Transverse colon (tissue), 4 donors: ENCODE measurements around the gene FBXW9. TPM values are rescaled to one million over a fixed set of nuclear protein-coding genes. Genes with fewer than 3 reads are reported as not detected.
"Not testable (repeated sequence)": the region's sequence is repeated elsewhere in the genome, so short reads cannot be mapped to it uniquely, and the experiment has no call there.

Experiments
- DNase-seq: peaks from one replicate; pipeline ENCODE4 v3.0.0-alpha.2; 2019
- H3K27ac ChIP-seq, 4 donors: fragments of 200-600 bp; sonication (generic); 2 replicates each; pipeline ENCODE4 v1.5.1; 2016 to 2018; ENCODE audit warnings: inconsistent platforms in 4 of 4
- H3K27me3 ChIP-seq: fragments of 200-600 bp; sonication (generic); 2 replicates; pipeline ENCODE4 v1.5.1; 2017; ENCODE audit warnings: inconsistent platforms
- H3K36me3 ChIP-seq, 4 donors: fragments of 200-600 bp; sonication (generic); 2 replicates each; pipeline ENCODE4 v1.5.1; 2017 to 2019; ENCODE audit warnings: inconsistent platforms in 4 of 4
- H3K4me1 ChIP-seq, 4 donors: fragments of 200-600 bp; sonication (generic); 2 replicates each; pipeline ENCODE4 v1.5.1; 2017 to 2020; ENCODE audit warnings: inconsistent platforms in 4 of 4
- H3K4me3 ChIP-seq, 4 donors: fragments of 200-600 bp; sonication (generic); 1 replicate in 1 of 4; 2 replicates in 3 of 4; pipeline versions ENCODE4 v1.5.1 to v1.6.1; 2017 to 2019; ENCODE audit warnings: inconsistent platforms in 4 of 4
- H3K9me3 ChIP-seq, 2 donors: fragments of 200-600 bp; sonication (generic); 2 replicates each; pipeline ENCODE4 v1.5.1; 2017 to 2019; ENCODE audit warnings: inconsistent platforms in 2 of 2
- CTCF ChIP-seq, 5 experiments: fragments of 200-600 bp in 3 of 5; fragments of 450-650 bp in 2 of 5; sonication (generic) in 3 of 5; IDR thresholded peaks; 1 replicate in 2 of 5; 2 replicates in 3 of 5; pipeline ENCODE4 v1.5.1; 2016 to 2017; ENCODE audit warnings: antibody characterized with exemption in 5 of 5, inconsistent platforms in 3 of 5, mild to moderate bottlenecking in 2 of 5, moderate library complexity in 1 of 5
- EP300 ChIP-seq: sonication (generic); formaldehyde crosslinking; IDR thresholded peaks from one replicate; pipeline ENCODE4 v1.6.1; 2017; ENCODE audit warnings: antibody characterized with exemption, low read depth
- POLR2A ChIP-seq: fragments of 450-650 bp; IDR thresholded peaks from one replicate; pipeline ENCODE4 v1.6.1; 2016; ENCODE audit warnings: antibody characterized with exemption, mild to moderate bottlenecking, moderate library complexity
- POLR2AphosphoS5 ChIP-seq, 3 donors: sonication (generic); formaldehyde crosslinking; IDR thresholded peaks; one replicate each; pipeline ENCODE4 v1.6.1; 2016; ENCODE audit warnings: antibody characterized with exemption in 3 of 3
- WGBS, 2 donors: methylation state at CpG; one replicate each; pipeline ENCODE4 v1.1.5; 2018; ENCODE audit warnings: low coverage in 1 of 2; 5-methylcytosine and 5-hydroxymethylcytosine counted together
- in situ Hi-C, 4 donors: fragments of 200-750 bp; cut with MboI; loops; one replicate each; pipeline versions ENCODE4 v1.15.0 to v1.15.1; 2017; ENCODE audit warnings: low sequenced_read_pairs in 3 of 4, low pct_ligation_motif_present in 1 of 4, low pct_unique_long_range_greater_than_20kb in 1 of 4
- intact Hi-C: fragments of 100-400 bp; cut with DNase I; formaldehyde crosslinking; loops from one replicate; pipeline ENCODE4 v1.15.1; 2023; ENCODE audit warnings: low total_unique reads
- total RNA-seq, 4 donors: library from RNA; depleted of rRNA; stranded (reverse); fragments of >200 nt; gene quantifications; one replicate each; pipeline ENCODE4 v1.1.0, GENCODE V29; 2016

The FBXW9 gene
- total RNA-seq, 4 donors from 2014 or later: 3.2 to 8.1 (median 4.9) TPM

GRCh38 chr19:12698138-12698537 lies 1.7 kb upstream of the FBXW9 start:
- no peak for TF ChIP-seq EP300
- TF ChIP-seq POLR2A: no peak
- no peak for TF ChIP-seq CTCF (IDR thresholded peaks at IDR 0.05)
- TF ChIP-seq POLR2AphosphoS5 (IDR thresholded peaks at IDR 0.05): no peak
- Histone ChIP-seq H3K9me3 (no peaks in the 10 kb centered on the region), H3K4me3 (no peak overlapping the region), H3K27ac (no peak overlapping the region), H3K36me3 (peaks cover 0 to 25% (median 11%) of the 10 kb centered on the region in 4 donors), H3K27me3 (no peaks in the 10 kb centered on the region), H3K4me1 (peaks cover 0 to 19% (median 12%) of the 10 kb centered on the region in 4 donors)
- no peak for DNase-seq
- 76 to 83% methylated on average over 2 to 6 of the region's 6 CpGs for WGBS, 2 donors
- intact Hi-C loops (no loop called here), in situ Hi-C loops (no loop called here)

DNA sequence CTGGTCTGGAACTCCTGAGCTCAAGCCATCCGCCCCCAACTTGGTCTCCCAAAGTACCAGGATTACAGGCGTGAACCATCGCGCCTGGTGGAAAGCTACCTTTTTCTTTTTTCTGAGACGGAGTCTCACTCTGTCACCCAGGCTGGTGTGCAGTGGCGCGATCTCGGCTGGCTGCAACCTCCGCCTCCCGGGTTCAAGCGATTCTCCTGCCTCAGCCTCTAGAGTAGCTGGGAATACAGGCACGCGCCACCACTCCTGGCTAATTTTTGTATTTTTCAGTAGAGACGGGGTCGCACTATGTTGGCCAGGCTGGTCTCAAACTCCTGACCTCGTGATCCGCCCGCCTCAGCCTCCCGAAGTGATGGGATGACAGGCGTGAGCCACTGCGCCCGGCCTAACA lies 994 bp upstream of the FBXW9 start:
- H3K27me3 ChIP-seq, in situ Hi-C loops, intact Hi-C loops, H3K4me3 ChIP-seq, DNase-seq, H3K9me3 ChIP-seq: not testable (repeated sequence)
- H3K36me3 ChIP-seq: peaks cover 0 to 18% (median 7%) of the 10 kb centered on the region in 4 donors
- peak overlapping the region in 1 of 4 donors; percentile 97 for H3K27ac ChIP-seq
- 97% methylated on average over 22 of the region's 22 CpGs; no CpG with 5 or more reads in 1 of the 2 donors for WGBS, 2 donors
- H3K4me1 ChIP-seq: peaks cover 0 to 19% (median 12%) of the 10 kb centered on the region in 4 donors

DNA sequence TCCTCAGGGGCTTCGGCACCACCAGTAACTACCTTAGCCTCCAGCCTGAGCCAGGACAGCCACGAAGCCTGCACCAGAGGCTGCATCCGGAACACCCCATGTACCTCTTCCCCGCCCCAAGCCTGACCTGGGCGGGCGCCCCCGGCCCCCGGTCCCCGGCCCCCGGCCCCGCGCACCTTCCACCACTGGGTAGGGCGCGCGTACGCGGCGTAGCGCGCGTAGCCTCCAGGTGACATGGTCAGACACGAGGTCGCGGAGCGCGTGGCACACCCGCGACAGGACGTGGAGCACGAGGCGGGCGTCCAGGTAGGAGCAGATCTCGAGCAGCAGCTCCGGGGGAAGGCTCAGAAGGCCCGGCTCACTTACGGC lies 450 bp downstream of the FBXW9 start:
- intact Hi-C loops (no loop called here), in situ Hi-C loops (no loop called here)
- no peak for DNase-seq
- no peak for TF ChIP-seq POLR2A
- no peak for TF ChIP-seq EP300
- TF ChIP-seq CTCF (IDR thresholded peaks at IDR 0.05): no peak
- no peak for TF ChIP-seq POLR2AphosphoS5 (IDR thresholded peaks at IDR 0.05)
- Histone ChIP-seq H3K4me3 (peak overlapping the region; percentile 63 to 91 (median 81)), H3K9me3 (no peaks in the 10 kb centered on the region), H3K36me3 (peaks cover 0 to 4% (median under 1%) of the 10 kb centered on the region in 4 donors), H3K4me1 (peaks cover 0 to 19% (median 12%) of the 10 kb centered on the region in 4 donors), H3K27me3 (no peaks in the 10 kb centered on the region), H3K27ac (peak overlapping the region; percentile 80 to 97 (median 88))
- 4% methylated on average over 28 of the region's 36 CpGs; no CpG with 5 or more reads in 1 of the 2 donors for WGBS, 2 donors

- WGBS, 2 donors: 36% methylated on average over 1 of the region's 1 CpG; no CpG with 5 or more reads in 1 of the 2 donors
- DNase-seq: no peak
- Histone ChIP-seq H3K4me3 (peak overlapping the region in 3 of 4 donors; percentile 63 to 91 (median 77)), H3K27me3 (no peaks in the 10 kb centered on the region), H3K27ac (no peak overlapping the region), H3K9me3 (no peaks in the 10 kb centered on the region), H3K4me1 (peaks cover 0 to 19% (median 12%) of the 10 kb centered on the region in 4 donors), H3K36me3 (no peaks in the 10 kb centered on the region)
- in situ Hi-C loops (no loop called here), intact Hi-C loops (no loop called here)
- TF ChIP-seq POLR2AphosphoS5 (IDR thresholded peaks at IDR 0.05) (no peak), POLR2A (no peak), CTCF (IDR thresholded peaks at IDR 0.05) (no peak), EP300 (no peak)
Observed at GRCh38 chr19:12695514-12695913, 917 bp downstream of the FBXW9 start.

GRCh38 chr19:12695096-12695495 lies 1.3 kb downstream of the FBXW9 start:
- Histone ChIP-seq H3K36me3 (no peaks in the 10 kb centered on the region), H3K9me3 (no peaks in the 10 kb centered on the region), H3K27ac (no peak overlapping the region), H3K27me3 (no peaks in the 10 kb centered on the region), H3K4me3 (no peak overlapping the region), H3K4me1 (peaks cover 0 to 19% (median 12%) of the 10 kb centered on the region in 4 donors)
- in situ Hi-C loops (no loop called here), intact Hi-C loops (no loop called here)
- 56% methylated on average over 2 of the region's 2 CpGs; no CpG with 5 or more reads in 1 of the 2 donors for WGBS, 2 donors
- no peak for TF ChIP-seq CTCF (IDR thresholded peaks at IDR 0.05)
- no peak for TF ChIP-seq EP300
- TF ChIP-seq POLR2A: no peak
- TF ChIP-seq POLR2AphosphoS5 (IDR thresholded peaks at IDR 0.05): no peak
- no peak for DNase-seq
